GM18502 (cell line): ENCODE measurements around the gene UBL3.

Source experiments
- ATAC-seq: cut with Tn5 transposase; IDR thresholded peaks from one replicate; pipeline ENCODE4 v1.9.1; 2021; ENCODE audit warnings: mild to moderate bottlenecking; ENCODE audit not compliant: unreplicated experiment, poor library complexity

UBL3 gene

DNA sequence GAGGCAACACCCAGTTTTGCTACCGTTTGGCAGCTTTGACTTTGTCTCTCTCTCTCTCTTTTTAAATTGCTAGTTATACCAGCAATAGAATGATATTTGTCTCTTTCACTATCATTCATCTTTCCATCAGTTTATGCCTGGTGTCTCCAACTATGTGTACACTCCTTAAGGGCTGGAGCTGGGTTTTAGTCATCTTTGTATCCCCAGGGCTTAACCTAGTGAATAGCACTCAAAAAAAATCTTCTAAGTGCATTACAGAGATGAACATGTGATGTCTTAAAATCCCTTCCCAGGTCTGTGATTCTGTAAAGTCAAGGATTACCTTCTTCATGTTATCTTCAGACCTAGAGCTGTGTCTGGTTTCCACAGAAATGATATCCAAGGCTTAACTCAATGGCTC is 7.8 kb upstream of the UBL3 start:
- ATAC-seq = no peak

DNA sequence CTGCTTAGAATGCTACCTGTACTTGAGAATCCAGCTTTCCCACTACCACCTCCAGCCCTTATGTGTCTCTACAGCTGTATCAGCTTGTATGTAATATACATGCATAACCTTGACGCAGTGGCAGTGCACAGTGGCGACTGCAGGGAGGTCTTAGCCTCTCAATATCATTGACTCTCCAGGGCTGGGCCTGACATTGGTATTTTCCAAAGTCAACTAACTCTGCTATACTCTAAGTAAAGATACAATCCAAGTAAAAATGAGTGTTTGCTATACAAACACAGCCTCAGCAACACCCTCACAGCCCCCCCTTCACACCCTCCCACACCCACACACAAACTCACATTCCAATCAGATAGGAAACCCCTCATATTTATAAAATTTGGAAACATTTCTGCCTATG is 6.7 kb upstream of the UBL3 start:
- no peak for ATAC-seq

- no peak for ATAC-seq
Measured at GRCh38 chr13:29856426-29856825, 6.0 kb upstream of the UBL3 start.

GRCh38 chr13:29855784-29856183 is 5.4 kb upstream of the UBL3 start:
- ATAC-seq = no peak

GRCh38 chr13:29855009-29855408 is 4.6 kb upstream of the UBL3 start:
- no peak for ATAC-seq

- ATAC-seq = no peak
Measured at GRCh38 chr13:29853131-29853530, 2.7 kb upstream of the UBL3 start.

DNA sequence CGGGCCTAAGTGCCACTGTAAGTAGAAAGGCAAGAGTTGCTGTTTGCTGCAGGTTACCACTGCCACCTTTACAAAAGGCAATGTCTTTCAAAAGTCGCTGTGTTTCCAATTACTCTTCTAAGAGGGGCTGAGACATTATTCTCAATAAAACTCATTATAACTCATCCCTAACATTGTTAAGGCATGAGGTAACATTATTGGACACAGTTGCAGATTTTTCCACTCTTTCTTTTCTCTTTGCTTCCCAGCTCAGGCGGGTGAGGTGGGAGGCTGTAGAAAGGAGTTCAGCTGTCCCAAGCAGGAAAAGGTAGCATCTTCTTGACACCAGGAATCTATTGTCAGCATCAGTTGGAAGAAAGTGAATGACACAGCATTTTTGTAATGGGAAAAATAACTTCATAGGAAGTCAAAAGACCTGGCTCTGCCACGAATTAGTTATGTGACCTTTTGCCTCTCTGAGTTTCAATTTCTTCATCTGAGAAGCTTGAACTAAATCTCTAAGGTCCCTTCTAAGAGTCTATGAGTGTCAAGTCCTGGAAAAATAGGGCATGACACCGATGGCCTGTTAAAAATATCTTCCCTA is 2.1 kb upstream of the UBL3 start:
- ATAC-seq = no peak

- peak; percentile 31 for ATAC-seq
Measured at GRCh38 chr13:29849731-29850212, 645 bp downstream of the UBL3 start.

- ATAC-seq = no peak
Measured at GRCh38 chr13:29849071-29849631, 1.3 kb downstream of the UBL3 start.

GRCh38 chr13:29847501-29847983 is 2.9 kb downstream of the UBL3 start:
- no peak for ATAC-seq

DNA sequence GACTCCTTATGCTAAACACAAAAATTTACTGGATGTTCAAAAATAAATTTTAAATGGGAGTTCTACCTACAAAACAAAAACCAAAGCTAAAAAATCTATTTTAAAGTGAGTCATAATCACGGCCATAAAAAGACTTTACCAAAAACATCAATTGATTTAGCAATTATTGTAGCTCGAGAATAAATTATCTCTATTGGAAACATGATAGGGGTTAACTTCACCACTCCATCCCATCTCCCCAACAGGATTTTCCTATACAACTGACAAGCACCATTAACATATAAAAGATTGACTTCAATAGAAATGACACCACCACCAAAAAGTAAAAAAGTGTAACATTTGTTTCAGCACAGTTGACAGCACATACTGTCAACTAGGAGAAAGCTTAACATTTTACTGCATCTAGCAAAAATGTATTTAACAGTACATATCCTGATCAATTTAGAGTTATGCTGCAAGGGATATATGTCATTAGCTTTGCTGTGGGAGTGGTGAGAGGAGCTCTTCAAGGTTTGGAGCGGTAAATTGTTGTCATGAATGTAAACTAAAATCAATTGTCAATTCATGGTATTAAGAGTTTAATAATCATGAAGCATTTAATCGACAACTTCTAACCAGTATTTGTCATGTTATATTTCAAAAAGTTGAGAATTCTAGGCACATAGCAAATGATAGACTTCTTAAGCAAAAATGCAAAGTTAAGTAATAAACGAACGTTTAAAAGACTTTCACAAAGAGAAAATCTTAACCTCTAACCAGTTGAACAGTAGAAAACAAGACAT is 3.8 kb downstream of the UBL3 start:
- ATAC-seq = no peak

DNA sequence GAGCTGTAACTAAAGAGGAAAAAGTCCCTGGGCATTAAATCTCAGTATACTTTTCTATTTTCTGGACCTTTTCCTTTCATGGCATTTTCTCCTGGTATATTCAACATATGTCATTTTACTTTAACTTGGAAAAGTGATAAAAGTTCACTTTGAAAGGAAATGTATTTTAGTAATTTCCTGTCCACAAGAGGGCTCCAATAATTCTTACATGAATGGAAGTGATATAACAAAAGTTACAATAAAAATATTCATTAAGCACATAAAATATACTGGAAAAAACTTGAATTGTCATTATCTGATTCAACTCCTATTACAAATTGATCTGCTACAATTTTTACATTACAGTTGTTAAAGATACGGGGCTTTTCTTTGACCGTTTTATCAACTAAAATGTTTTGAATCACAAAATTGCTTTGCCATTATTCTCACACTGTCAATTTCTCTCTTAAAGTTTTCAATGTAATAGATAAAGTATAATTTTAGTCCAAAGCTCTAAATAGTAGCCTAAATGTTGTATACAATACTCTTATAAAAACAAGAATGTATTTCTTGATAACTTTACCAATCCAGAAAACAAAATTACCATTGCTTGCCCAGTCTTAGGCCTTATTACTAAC is 4.9 kb downstream of the UBL3 start:
- no peak for ATAC-seq

DNA sequence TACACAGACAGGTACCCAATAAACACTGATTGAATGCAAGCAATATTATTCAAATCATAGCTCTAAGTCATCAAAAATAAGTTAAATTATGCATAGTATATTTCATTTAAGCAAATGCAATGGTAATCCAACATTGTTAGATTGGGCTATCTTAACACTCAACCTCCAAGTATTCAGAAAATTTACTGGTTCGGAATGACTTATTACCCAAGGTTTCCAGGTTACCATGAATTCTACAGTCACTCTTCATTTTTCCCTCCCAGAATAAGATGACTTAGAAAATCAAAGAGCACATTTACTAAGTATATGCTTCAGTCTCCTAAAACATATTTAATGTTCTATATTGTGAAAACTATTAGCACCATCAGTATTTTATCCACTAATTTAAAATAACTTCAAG is 6.0 kb downstream of the UBL3 start:
- ATAC-seq = no peak

- no peak for ATAC-seq
Measured at GRCh38 chr13:29840585-29840984, 9.8 kb downstream of the UBL3 start.

DNA sequence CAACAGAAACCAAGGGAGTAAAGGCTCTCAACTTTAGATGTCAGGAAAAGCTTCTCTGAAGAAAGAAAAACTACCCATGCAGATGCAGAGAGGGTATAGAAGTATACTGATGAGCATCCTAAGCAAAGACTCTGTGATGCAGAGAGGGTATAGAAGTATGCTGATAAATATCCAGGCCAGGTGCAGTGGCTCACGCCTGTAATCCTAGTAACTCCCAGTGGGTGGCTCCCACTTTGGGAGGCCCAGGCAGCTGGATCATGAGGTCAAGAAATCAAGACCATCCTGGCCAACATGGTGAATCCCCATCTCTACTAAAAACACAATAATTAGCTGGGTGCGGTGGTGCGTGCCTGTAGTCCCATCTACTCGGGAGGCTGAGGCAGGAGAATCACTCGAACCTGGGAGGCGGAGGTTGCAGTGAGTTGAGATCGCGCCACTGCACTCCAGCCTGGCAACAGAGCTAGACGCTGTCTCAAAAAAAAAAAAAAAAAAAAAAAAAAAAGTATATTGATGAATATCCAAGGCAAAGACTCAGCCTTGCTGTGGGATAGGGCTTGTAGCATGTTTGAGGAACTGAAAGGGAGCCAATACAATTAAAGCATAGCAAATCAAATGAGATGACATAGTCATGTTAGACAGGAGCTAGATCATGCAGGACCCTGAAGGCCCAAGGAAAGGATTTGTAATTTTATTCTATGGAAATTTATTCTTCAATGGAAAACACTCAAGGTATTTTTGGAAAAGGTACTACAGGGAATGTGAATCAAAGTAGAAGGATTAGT is 14.9 kb downstream of the UBL3 start:
- no peak for ATAC-seq

DNA sequence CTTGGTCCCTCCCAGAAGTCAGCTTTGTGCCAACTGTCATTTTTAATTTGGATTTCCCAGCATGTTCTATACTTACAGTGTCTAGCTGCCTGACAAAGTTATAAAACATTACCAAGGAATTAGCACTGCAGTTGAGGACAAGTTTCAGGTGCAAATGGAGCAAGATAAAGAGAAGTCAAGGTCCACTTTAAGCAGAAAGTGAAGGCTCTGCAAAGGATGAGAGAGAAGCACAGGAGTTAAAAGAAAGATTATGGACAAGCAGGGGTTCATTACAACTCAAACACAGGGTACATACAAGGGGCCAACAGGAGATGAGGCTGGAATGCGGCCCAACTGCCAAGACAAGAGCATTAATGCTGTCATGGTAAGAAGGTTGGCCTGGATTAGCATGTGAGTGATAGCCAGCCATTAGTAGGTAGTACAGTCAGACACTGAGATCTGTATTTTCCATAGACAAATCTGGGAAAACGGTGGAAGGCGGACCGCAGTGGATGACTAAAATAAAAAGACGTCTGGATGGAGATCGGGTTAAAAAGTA is 17.6 kb downstream of the UBL3 start:
- ATAC-seq = no peak

DNA sequence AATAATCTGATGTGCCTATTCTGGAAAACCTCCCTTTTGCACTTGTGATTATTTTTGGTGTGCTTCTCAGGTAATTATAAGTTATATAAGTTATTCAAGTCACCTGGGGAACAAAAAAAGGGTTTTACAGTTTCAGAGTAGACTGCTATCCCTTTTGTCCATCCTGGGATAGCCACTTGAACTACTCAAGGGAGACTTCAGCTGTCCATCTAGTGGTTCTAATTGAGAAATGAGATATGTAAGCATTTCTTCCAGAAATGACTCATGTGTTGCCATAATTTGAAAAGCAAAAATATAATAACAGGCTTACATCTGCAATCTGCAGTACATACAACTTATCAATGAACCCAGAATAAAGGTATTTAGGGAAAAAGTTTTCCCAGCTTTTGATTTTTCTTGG is 20.4 kb downstream of the UBL3 start:
- no peak for ATAC-seq

DNA sequence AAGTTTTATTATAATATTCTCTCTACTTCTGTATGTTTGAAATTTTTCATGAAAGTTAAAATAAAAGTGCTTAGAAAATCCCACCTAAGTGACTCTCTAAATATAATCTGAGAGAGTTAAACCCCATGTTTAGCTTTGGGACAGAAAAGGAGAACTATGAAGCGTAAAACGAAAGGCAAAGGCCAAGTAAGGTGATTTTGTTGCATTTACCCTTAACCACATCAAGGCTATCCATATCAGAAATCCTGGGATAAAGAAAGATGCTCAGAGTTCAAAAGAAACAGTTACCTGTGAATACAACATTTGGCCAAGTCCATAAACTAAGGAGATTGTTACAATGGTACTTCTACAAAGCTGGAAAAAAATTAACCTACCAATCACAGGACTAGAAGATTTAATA is 31.3 kb downstream of the UBL3 start:
- ATAC-seq = no peak

DNA sequence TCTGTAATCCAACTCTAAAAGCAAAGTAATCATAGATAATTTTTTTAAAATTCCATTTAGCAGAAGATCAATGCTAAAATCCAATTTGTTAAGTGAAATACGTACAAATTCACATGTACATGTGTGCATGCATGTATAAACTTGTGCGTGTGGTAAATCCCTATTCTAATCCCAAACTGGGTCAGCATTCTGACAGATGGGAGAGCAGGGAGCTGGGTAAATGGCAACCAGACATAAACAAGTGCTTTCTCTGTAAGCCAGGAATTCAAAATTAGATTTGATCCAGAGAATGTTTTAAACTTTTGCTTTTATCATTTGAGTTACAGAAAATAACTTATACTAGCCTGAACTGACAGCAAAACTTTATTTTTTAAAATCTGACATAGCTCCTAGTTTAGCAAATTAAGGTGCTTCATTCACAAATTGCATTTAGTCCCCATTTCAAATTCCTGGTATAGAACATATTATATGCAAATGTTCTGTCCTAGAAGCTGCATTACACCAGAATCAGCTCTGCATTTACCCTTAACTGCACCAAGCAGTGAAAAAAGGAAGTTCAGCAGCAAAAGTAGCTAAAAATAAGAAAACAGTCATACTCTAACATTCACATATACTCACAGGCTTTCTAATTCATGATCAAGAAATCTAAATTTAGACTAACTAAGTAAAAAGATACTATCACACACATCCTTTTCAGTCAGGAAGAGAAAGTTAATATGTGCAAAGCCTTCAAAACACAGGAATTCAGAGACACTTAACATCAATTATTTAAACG is 32.6 kb downstream of the UBL3 start:
- peak; percentile 97 for ATAC-seq
